Left hindlimb (tissue), 1 donor: ENCODE results near the gene DIP2C.
"Not testable (repeated sequence)": the region's sequence is repeated elsewhere in the genome, so short reads cannot be mapped to it uniquely, and the experiment has no call there.

Source experiments
- DNase-seq: peaks from one replicate; pipeline ENCODE4 v3.0.0-alpha.2; 2018

The DIP2C gene

DNA sequence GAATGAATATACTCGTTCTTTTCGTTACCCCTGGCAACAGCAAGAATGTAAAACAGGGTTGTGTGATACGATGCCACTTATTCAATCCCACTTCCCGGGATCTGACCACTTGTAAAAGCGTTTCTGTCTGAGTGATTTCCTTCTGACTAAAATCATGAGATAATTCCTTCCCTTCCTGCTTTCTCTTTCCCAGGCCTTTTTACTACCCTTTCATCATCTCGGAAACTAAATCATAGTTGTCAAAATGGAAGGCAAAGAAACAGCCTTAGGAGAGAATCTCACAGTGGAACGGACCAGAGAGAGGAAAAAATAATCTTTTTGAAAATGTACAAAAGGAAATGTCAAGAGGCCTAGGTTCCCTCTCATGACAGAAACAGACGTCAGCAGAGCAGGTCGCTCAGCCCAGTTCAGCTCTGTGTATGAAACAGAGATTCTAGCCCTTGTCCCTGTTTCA, 29.8 kb downstream of the DIP2C start:
- no peak for DNase-seq

- DNase-seq = not testable (repeated sequence)
Observed at GRCh38 chr10:657816-658350, 31.6 kb downstream of the DIP2C start.

DNA sequence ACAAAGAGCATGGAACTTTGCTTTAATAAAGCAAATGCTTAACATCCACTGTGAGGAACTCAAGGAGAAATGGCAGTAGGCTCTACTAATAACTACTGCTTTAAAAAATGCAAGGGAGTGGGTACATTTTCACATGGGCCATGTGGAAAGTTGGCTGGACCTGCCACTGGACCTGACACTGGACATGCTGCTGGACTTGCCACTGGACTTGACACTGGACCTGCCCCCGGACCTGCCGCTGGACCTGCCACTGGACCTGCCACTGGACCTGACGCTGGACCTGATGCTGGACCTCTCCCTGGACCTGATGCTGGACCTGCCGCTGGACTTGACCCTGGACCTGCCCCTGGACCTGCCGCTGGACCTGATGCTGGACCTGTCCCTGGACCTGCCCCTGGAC, 32.6 kb downstream of the DIP2C start:
- DNase-seq = no peak

- DNase-seq = no peak
Observed at GRCh38 chr10:655184-655583, 34.3 kb downstream of the DIP2C start.

DNA sequence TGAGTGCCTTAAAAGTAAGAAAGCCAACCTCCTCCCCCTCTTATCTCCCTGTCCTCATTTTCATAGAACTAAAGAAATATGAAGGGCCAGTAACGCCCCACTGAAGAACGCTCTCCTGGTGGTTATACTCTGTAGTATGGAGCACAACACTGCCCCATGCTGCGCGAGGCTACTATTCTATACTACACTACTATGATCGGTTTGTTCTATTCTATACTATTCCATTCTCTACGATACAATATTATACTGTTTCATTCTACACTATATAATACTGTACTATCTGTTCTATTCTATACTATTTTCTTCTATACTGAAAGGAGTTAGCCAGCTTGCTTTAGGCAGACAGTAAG, 34.8 kb downstream of the DIP2C start:
- no peak for DNase-seq

- no peak for DNase-seq
Observed at GRCh38 chr10:653991-654646, 35.3 kb downstream of the DIP2C start.

DNA sequence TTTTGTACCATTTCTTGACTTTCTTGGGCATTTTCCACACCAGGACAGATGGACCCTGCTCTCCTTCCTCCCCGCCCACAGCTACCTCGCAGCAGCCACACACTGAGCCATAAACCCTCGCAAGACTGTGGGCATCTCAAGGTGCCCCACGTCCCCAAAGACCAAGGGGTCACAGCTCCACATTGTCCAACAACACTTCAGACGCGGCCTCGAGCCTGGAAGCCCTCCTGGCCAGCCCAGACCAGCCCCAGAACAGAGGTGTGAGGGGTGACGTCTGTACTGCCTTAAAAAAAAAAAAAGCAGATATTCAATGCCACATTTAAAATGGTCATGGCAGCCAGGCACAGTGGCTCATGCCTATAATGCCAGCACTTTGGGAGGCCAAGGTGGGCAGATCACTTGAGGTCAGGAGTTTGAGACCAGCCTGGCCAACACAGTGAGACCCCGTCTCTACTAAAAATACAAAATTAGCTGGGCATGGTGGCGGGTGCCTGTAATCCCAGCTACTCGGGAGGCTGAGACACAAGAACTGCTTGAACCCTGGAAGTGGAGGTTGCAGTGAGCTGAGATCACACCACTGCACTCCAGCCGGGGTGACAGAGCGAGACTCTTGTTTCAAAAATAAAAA, 36.5 kb downstream of the DIP2C start:
- not testable (repeated sequence) for DNase-seq

GRCh38 chr10:652233-652632, 37.2 kb downstream of the DIP2C start:
- no peak for DNase-seq

- no peak for DNase-seq
Observed at GRCh38 chr10:651692-652091, 37.8 kb downstream of the DIP2C start.

DNA sequence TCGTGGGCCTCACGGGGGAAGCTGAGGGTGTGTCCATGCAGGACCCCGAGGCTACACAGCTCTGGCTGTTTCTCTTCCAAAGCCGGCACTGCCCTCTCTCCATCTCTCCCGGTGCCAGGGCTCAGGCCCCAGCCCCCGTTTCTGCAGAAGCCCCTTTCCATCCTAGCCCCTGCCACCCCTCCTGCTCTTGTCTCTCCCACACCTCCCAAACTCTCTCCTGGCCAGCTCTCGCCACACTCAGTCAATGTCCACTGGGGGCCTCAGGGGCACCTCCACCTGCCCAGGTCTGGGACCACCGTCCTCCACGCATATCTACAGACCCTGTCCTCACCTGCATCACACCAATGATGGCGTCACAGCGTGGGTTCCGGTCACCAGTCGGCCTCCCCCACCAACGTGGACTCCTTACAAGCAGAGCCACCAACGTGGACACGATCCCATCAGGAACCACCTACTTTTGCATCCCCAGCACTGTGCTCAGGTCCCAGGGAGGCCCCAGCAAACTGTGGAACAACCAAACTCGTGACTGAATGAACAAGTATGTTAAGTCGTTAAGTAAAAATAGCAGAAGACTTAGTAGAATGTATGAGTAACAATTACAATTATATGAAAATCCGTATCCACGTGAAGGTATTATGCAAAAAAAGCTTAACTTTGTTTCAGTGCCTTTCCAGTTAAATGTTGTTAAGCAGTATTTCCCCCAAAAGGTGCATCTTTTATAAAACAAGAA, 38.4 kb downstream of the DIP2C start:
- no peak for DNase-seq

DNA sequence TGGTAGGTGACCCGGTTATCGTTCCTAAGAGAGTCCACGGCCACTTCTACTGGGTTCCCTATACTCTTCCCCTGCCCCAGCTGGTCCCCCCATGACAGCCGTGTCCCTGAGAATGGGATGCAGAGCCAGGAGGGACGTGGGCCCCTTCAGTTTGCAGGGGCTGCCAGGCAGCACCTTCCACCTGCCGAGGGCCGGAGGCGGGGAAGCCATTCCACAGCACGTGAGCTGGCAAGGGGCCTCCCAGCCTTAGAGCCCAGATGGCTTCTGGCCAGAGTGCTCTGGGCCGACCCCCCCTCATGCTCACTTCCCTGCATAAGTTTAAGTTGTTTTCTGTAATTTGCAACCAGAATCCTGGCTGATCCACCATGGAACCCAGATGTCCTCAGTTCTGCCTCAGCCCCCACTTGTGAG, 39.0 kb downstream of the DIP2C start:
- no peak for DNase-seq

- DNase-seq = no peak
Observed at GRCh38 chr10:649798-650440, 39.5 kb downstream of the DIP2C start.

GRCh38 chr10:649445-649797, 40.0 kb downstream of the DIP2C start:
- no peak for DNase-seq

GRCh38 chr10:647019-647418, 42.4 kb downstream of the DIP2C start:
- not testable (repeated sequence) for DNase-seq

GRCh38 chr10:646118-646524, 43.3 kb downstream of the DIP2C start:
- DNase-seq = no peak

- no peak for DNase-seq
Observed at GRCh38 chr10:644943-645334, 44.5 kb downstream of the DIP2C start.

DNA sequence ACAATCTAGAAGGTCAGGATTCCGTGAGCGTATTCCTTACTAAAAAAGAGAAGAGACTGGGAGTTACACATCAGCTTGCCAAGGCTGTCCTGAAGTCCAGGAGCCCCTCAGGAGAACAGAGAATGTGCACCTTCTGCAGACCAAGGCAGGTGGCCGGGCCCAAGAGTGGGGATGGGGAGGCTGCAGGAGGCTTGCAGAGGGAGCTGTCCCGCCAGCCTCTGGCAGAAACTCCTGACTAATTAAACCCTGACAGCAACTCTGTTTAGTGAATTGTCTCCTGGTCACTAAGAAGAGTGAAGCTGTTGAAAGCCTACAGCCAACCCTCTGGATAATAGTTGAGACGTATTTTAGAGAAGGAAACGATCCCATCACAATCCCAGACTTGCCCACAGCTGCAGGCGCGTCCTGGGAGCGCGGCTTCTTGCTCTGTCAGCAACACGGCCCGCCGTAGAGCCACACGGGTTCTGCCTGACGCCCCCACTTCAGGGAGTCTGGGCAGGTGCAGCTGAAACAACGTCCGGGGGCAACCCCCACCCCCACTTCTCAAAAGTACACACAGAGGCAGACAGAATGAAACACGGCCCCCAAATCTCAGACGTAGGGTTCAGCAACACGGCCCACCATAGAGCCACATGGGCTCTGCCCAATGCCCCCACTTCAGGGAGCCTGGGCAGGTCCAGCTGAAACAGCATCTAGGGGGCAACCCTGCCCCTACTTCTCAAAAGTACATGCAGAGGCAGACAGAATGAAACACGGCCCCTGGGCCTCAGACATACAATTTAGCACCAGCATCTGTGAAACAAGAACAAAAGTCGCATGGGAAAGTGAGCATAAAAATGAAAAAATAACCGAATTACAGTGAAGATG, 45.2 kb downstream of the DIP2C start:
- no peak for DNase-seq

GRCh38 chr10:642186-642890, 47.1 kb downstream of the DIP2C start:
- DNase-seq = no peak

- DNase-seq = no peak
Observed at GRCh38 chr10:641149-642010, 48.1 kb downstream of the DIP2C start.

DNA sequence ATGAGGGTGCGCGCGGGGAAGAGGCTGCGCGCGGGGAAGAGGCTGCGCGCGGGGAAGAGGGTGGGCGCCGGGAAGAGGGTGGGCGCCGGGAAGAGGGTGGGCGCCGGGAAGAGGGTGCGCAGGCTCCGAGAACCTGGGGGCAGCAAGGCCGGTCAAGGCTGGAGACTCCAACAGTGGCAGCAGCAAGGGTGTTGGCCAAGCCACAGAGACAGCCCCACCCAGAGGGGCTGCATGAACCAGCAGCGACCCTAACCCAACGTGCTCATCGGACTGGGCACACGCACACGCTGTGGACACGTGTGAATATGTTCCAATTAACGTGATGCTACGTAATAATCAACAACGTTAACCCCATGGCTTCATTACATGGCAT, 48.8 kb downstream of the DIP2C start:
- DNase-seq = no peak
